T-helper 22 cell (primary cell): ENCODE data around the gene HNF4A.
A peak's percentile ranks its signal among the peaks of the same experiment; 100 is the strongest.
"Not testable (repeated sequence)": the region's sequence is repeated elsewhere in the genome, so short reads cannot be mapped to it uniquely, and the experiment has no call there.

Experiments
- DNase-seq: peaks from one replicate; pipeline ENCODE4 v3.0.0-alpha.2; 2020; ENCODE audit warnings: low read depth

HNF4A gene

DNA sequence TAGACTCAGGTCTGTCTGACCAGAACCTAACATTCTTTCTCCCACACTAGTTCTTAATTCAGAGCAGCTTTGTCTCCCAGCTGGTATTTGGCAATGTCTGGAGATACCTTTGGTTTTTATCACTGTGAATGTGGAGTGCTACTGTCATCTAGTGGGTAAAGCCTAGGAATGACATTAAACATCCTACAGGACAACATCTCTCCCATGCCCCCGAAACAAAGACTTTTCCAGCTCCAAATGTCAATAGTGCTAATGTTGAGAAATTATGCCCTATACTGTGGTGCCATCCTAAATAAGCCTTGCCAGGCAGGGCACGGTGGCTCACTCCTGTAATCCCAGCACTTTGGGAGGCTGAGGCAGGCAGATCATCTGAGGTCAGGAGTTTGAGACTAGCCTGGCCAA is 116.0 kb downstream of the HNF4A start:
- DNase-seq: no peak

DNA sequence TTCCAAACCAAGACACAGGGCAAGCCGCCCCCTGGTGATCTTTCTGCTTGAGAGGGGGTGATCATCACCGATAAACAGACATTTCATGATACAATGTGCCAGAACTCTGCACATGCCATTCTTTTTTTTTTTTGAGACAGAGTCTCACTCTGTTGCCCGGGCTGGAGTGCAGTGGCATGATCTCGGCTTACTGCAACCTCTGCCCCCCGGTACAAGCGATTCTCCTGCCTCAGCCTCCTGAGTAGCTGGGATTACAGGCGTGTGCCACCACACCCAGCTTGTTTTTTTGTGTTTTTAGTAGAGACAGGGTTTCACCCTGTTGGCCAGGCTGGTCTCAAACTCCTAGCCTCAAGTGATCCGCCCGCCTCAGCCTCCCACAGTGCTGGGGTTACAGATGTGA is 116.8 kb downstream of the HNF4A start:
- not testable (repeated sequence) for DNase-seq

DNA sequence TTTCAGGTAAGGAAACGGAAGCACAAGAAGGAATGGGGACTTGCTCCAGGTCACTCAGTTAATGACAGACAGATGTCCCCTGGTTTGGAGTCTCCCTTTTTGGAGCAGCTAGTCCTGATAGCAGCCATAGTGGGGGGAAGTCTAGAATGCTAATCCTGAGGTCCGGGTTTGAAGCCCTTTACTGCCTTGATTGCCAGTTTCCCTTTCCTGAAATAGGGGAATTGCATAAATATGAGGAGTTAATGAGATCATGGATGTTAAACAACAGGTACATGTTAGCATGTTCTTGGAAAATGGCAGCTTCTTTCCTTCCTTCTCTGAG is 119.8 kb downstream of the HNF4A start:
- DNase-seq: no peak

DNA sequence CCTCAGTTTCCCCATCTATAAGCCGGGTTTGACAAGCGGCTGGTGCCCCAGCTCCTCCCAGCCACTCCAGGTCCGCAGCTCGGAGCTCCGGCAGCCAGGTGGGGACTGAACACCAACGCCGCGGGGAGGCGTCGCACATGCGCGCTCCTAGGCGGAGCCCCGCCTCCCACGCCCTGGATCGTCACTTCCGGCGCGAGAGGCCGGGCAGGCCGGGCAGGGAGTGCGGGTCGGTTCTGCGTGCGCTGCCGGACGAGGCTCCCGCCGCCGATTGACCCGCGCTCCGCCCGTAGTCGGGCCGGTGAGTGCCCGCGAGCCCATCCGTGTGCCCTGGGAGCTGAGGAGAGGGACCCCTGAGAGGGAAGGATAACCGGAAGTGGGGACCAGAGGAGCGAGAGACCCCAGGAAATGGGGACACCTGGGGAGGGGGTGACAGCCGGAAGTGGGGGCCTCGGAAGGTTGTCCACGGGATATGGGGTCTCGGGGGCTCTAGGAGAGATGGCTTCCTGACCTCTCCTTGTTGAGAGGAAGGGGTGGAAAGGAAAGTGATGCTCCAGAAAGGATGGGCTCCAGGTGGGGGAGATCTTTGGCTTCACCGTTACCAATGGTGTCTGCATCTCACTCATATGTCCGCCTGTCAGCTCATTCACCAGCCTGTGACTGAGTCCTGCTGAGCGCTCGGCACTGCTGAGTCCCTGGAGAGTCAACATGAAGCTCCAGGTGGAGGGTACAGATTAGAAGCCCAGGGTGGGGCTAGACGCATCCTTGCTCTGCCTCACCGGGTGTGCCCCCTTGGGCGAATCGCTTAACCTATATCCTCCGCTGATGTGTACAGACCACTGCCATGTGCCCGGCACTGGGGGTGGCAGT is 120.4 kb downstream of the HNF4A start, which contains the start of gene TTPAL:
TTPAL (plus strand) TSS at position 181 of the 867 bp plus-strand sequence. CDS start 4,126 bp downstream, outside the sequence.
- peak; percentile 73 for DNase-seq

DNA sequence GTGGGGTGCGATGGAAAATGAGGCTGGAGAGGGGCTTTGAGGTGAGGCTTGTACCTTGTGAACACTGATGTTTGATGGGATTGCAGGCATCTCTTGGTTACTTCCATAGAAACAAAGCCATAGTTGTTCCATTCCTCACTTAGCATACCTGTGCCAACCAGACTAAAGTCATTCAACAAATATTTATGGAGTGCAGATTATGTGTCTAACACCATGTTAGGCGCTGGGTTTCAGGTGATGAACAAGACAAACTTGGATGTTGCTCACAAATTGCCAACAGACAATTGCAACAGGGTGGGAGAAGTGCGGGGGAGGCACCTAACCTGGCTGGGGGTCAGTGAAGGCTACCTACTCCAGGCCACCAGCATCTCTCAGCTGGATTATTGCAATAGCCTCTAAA is 121.7 kb downstream of the HNF4A start:
- no peak for DNase-seq

DNA sequence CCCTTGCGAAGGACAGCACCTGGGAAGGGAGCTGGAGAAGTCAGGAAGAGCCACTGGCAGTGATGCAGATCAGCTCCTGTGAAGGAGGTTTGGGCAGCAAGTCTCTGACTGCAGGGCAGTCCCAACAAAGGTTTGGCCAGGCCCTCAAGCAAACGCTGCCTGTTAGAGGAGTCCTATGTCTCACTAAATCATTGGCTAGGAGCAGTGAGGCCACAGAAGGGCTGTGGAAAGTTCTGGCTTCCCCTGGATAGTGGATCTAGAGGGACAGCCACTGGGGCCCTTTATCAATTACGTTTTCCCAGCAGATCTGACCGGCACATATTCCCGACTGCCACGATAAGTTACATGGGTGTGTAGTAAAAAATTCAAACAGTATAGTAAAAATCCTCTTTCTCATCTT is 122.7 kb downstream of the HNF4A start:
- no peak for DNase-seq

DNA sequence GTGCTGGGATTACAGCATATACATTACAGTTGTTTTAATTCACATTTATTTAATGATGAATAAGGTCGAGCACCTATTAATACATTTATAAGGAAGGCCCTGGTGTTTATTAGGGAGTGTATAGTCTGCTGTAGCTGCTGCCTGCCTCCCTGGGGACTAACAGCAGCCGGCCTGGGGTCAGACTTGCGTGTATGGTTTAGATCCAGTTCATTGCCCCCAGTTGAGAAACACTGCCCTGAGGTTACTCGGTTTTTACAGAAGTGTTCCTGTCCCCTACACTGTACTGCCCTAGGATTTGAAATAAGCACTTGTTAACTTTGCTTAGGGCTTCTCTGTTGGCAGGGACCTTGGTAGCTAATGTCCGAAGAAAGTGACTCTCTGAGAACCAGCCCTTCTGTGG is 124.1 kb downstream of the HNF4A start:
- no peak for DNase-seq

DNA sequence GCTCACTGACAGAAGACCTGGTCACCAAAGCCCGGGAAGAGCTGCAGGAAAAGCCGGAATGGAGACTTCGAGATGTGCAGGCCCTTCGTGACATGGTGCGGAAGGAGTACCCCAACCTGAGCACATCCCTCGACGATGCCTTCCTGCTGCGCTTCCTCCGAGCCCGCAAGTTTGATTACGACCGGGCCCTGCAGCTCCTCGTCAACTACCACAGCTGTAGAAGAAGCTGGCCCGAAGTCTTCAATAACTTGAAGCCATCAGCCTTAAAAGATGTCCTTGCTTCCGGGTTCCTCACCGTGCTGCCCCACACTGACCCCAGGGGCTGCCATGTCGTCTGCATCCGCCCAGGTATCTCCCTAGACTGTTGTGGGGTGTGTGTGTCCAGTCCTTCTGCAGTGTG is 124.6 kb downstream of the HNF4A start:
- no peak for DNase-seq

DNA sequence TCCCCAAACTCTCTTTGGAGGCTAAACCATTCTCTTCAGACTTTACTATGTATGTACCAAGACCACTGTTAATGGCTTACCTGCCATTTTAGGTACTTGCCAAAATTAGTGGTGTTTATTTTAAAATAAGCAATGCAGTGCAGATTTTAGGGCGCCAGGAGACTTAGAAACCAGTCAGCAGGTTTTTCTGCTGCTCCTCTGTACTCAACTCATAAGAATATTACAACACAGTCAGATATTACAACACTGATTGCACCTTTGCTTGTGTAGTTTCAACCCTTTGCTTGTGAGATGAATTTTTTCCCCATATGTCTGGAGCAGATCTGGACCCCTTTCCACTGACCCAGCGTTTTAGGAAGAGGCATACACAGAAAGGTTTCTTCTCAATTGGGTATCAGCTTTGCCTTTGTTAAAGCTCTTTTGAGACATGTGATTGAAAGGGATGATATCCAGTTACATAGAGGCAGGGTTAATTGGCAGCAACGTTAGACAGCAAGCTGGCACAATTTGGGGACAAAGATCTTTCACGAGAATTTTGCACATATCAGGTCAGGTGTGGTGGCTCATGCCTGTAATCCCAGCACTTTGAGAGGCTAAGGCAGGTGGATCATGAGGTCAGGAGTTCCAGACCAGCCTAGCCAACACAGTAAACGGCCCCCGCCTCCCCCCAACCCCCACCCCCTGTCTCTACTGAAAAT is 126.4 kb downstream of the HNF4A start:
- DNase-seq: no peak

DNA sequence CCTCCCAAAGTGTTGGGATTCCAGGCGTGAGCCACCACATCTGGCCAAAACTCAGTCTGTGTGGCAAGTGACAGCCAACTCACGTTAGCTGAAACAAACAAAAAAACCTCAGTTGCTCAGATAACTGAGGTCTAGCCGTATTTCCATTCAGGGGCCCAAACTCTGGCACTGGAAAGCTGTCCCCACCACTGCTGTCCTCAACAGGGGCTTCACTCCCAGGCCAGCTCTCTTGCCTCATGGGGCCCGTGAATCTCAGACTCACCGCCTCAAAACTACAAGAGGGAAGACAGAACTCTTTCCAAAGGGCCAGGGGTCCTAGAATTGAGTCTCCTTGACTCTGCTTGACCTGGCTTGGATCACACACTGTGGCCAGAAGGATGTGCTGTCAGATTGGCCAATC is 127.6 kb downstream of the HNF4A start:
- no peak for DNase-seq
